ENCODE results near the gene RIMS1. TPM values are rescaled to one million over a fixed set of nuclear protein-coding genes. Genes with fewer than 3 reads are reported as not detected.

Gene RIMS1
- total and polyA plus RNA-seq, 2 donors (not counting 3 experiments of a cell fraction or from before 2014, with no cell fraction given) = 0.15 TPM; not detected in 1

DNA sequence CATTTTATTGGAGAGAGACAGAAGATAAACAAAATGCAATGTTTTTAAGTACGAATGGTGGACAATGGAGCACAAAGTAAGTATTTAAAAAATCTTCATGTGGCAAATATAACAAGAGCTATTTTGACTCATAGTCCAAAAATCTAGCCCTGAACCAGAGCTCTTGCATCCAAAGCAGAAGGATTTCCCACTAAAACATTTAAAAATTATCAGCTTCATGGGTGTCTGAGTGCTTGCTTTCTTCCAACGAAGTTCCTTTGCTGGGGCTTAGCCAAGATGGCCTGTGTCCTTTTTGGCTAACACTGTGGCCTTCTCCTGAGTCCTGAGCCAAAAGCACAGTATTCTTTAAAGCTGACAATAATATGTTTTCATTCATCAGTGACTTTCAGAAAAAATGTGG, 161.7 kb downstream of the RIMS1 start:
- Histone ChIP-seq H3K27ac (ENCODE audit: insufficient read depth, low read depth, low read length) (no peak overlapping the region), H3K4me3 (replicated peaks in 1 of 3; ENCODE audit: insufficient read depth in 1 of 3, low read depth in 1 of 3, low read length in 3 of 3) (no peak overlapping the region), H4K20me1 (replicated peaks; ENCODE audit: control insufficient read depth, extremely low read depth, insufficient read depth, low read length) (no peaks in the 10 kb centered on the region), H3K79me2 (ENCODE audit: control insufficient read depth, insufficient read depth, low read length) (no peaks in the 10 kb centered on the region), H3K27me3 (ENCODE audit: control insufficient read depth in 2 of 2, insufficient read depth in 2 of 2, low read length in 2 of 2) (no peaks in the 10 kb centered on the region), H3K9me1 (replicated peaks; ENCODE audit: control insufficient read depth, extremely low read depth, insufficient read depth, low read length) (no peaks in the 10 kb centered on the region), H2AFZ (ENCODE audit: low read depth, low read length) (no peak overlapping the region), H3K4me2 (ENCODE audit: insufficient read depth, low read length) (no peak overlapping the region), H3K9ac (replicated peaks; ENCODE audit: extremely low read depth, insufficient read depth, low read length) (no peak overlapping the region), H3K4me1 (ENCODE audit: control insufficient read depth, extremely low read depth, insufficient read depth, low read length) (no peaks in the 10 kb centered on the region), H3K36me3 (ENCODE audit: control insufficient read depth in 2 of 2, extremely low read depth in 1 of 2, insufficient read depth in 2 of 2, low read length in 2 of 2) (no peaks in the 10 kb centered on the region), H3K9me3 (replicated peaks; ENCODE audit: control insufficient read depth, insufficient read depth, low read length) (no peaks in the 10 kb centered on the region)
- DNase-seq (ENCODE audit: low read depth, low spot score) = no peak
- ChIA-PET POLR2A (no interaction called here), CTCF (interaction anchor here (1.4 to 1.5 kb wide), 2 partner anchors 24 to 153 kb away, joined by 3 to 4 read pairs; no protein-coding TSS in a partner anchor)
- BruUV-seq (replicated peaks) = no TSS peak
- dilution Hi-C loops (cut with MboI; ENCODE audit: extremely low pct_ligation_motif_present, low sequenced_read_pairs) = no loop called here
- TF ChIP-seq GATA2 (IDR thresholded peaks at IDR 0.05; ENCODE audit: insufficient read depth, insufficient read length, low read depth, low read length) = no peak
- TF ChIP-seq, protein P1, sequence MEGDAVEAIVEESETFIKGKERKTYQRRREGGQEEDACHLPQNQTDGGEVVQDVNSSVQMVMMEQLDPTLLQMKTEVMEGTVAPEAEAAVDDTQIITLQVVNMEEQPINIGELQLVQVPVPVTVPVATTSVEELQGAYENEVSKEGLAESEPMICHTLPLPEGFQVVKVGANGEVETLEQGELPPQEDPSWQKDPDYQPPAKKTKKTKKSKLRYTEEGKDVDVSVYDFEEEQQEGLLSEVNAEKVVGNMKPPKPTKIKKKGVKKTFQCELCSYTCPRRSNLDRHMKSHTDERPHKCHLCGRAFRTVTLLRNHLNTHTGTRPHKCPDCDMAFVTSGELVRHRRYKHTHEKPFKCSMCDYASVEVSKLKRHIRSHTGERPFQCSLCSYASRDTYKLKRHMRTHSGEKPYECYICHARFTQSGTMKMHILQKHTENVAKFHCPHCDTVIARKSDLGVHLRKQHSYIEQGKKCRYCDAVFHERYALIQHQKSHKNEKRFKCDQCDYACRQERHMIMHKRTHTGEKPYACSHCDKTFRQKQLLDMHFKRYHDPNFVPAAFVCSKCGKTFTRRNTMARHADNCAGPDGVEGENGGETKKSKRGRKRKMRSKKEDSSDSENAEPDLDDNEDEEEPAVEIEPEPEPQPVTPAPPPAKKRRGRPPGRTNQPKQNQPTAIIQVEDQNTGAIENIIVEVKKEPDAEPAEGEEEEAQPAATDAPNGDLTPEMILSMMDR (IDR thresholded peaks at IDR 0.05; ENCODE audit: extremely low read depth in 1 of 2, insufficient read depth in 1 of 2, low read depth in 1 of 2, low read length in 2 of 2) = no peak
- TF ChIP-seq FOS (IDR thresholded peaks at IDR 0.05; ENCODE audit: borderline replicate concordance, insufficient read depth, low read length) = no peak
- no peak for TF ChIP-seq POLR2A (IDR thresholded peaks at IDR 0.05; ENCODE audit: low read depth, low read length)
- TF ChIP-seq JUN (IDR thresholded peaks at IDR 0.05; ENCODE audit: borderline replicate concordance, insufficient read depth, insufficient read length, low read depth) = no peak
- TF ChIP-seq MYC (IDR thresholded peaks at IDR 0.05; ENCODE audit: low read depth, low read length) = no peak
- TF ChIP-seq POLR2AphosphoS5 (IDR thresholded peaks at IDR 0.05; ENCODE audit: insufficient read depth, low read depth, low read length) = no peak
- TF ChIP-seq, protein P2, sequence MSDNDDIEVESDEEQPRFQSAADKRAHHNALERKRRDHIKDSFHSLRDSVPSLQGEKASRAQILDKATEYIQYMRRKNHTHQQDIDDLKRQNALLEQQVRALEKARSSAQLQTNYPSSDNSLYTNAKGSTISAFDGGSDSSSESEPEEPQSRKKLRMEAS (IDR thresholded peaks at IDR 0.05; ENCODE audit: insufficient read depth, insufficient read length) = no peak
- no peak for TF ChIP-seq EZH2 (IDR thresholded peaks at IDR 0.05; ENCODE audit: borderline replicate concordance, low read depth, low read length, severe bottlenecking)
- intact Hi-C loops (cut with micrococcal nuclease) = no loop called here
- FAIRE-seq = no peak
